GM10248 (cell line): ENCODE results near the gene ACOT7.
"Not testable (repeated sequence)": the region's sequence is repeated elsewhere in the genome, so short reads cannot be mapped to it uniquely, and the experiment has no call there.

Experiments used
- CTCF ChIA-PET: fragments of 300-600 bp; sonication (Branson Sonifier 250); formaldehyde crosslinking; extraction: SDS; loops from one replicate; lab custom pipeline; 2021; ENCODE audit warnings: antibody characterized with exemption; lab: Yijun Ruan, JAX
- POLR2A ChIA-PET: fragments of 350-650 bp; sonication (Branson Sonifier 250); formaldehyde crosslinking; extraction: SDS; loops from one replicate; lab custom pipeline; 2020; ENCODE audit warnings: antibody characterized with exemption; lab: Yijun Ruan, JAX
- DNase-seq: peaks from one replicate; pipeline ENCODE4 v3.0.0; 2012; ENCODE audit errors: extremely low spot score
- TF ChIP-seq, protein P1 (sequence below): IDR thresholded peaks from 2 replicates; pipeline ENCODE4 v1.5.1; 2012; ENCODE audit warnings: mild to moderate bottlenecking, low read depth; ENCODE audit errors: extremely low read depth, missing control alignments, control extremely low read depth

The ACOT7 gene

DNA sequence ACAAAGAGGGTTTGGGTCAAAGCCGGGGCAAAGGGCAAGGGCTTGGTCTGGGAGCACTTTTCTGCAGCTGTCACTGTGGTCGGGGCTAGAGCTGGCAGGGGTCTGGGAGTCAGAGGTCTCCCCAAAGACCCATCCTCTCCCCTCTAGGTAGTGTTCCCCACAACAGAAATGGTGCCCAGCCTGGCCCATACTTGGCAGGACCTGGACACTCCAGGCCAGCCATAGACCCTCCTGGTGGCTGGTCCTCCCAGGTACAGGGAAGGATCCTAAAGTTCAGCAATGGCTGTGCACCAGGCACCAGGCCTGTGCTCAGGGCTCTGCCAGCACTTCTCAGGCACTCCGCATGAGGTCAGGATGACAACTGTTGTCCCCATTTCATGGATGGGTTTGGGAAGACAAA is 42.0 kb upstream of the ACOT7 start:
- CTCF ChIA-PET = interaction anchor here (3.2 to 11.2 kb wide), 3 partner anchors 14 to 87 kb away, joined by 12 to 94 read pairs (median 26); partner anchors contain the start of gene HES2
- TF ChIP-seq, protein P1, sequence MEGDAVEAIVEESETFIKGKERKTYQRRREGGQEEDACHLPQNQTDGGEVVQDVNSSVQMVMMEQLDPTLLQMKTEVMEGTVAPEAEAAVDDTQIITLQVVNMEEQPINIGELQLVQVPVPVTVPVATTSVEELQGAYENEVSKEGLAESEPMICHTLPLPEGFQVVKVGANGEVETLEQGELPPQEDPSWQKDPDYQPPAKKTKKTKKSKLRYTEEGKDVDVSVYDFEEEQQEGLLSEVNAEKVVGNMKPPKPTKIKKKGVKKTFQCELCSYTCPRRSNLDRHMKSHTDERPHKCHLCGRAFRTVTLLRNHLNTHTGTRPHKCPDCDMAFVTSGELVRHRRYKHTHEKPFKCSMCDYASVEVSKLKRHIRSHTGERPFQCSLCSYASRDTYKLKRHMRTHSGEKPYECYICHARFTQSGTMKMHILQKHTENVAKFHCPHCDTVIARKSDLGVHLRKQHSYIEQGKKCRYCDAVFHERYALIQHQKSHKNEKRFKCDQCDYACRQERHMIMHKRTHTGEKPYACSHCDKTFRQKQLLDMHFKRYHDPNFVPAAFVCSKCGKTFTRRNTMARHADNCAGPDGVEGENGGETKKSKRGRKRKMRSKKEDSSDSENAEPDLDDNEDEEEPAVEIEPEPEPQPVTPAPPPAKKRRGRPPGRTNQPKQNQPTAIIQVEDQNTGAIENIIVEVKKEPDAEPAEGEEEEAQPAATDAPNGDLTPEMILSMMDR = no peak
- DNase-seq = no peak
- POLR2A ChIA-PET = no interaction called here

DNA sequence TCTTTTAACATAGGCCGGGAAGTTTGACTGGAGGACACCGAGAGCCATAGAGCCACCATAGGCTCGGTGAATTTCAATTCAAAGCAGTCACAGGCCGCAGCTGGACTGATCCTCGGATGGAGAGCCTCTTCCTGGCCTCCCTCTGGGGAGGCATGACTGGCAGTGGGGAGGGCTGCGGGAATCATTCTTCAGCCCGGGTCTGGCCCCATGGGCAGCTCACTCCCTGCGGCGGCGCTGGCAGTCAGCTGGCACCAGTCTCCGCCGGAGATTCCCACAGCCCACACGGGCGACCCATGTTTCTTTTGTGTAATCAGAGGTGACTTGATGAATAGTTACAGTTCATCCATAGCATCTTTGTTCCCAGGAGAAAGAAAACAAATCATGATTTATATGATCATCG is 41.6 kb upstream of the ACOT7 start:
- ChIA-PET POLR2A (no interaction called here), CTCF (interaction anchor here (3.2 to 11.2 kb wide), 2 partner anchors 14 to 33 kb away, joined by 12 to 94 read pairs; partner anchors contain the start of gene HES2)
- TF ChIP-seq, protein P1 = no peak
- no peak for DNase-seq

DNA sequence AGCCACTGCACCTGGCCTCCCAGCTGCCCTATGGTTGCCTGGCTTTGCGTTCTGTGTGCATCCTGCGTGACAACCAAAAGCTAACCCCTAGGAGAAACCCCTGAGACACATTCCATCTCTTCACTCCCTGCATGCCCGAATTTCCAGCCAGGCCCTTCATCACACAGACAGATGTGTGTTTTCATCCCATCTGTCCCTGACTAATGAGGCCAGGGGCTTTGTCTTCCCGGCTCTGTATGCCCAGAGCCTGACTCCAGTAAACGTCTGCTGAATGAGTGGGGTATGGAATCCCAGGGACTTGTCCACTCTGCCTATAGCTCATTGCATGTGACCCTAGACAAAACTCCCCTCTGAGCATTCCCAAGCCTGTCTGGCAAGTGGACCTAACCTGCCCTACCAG is 40.6 kb upstream of the ACOT7 start:
- TF ChIP-seq, protein P1 = no peak
- ChIA-PET POLR2A (no interaction called here), CTCF (interaction anchor here (11.2 kb wide), 1 partner anchor 13 kb away, joined by 94 read pairs; the partner anchor contains the start of gene HES2)
- no peak for DNase-seq

DNA sequence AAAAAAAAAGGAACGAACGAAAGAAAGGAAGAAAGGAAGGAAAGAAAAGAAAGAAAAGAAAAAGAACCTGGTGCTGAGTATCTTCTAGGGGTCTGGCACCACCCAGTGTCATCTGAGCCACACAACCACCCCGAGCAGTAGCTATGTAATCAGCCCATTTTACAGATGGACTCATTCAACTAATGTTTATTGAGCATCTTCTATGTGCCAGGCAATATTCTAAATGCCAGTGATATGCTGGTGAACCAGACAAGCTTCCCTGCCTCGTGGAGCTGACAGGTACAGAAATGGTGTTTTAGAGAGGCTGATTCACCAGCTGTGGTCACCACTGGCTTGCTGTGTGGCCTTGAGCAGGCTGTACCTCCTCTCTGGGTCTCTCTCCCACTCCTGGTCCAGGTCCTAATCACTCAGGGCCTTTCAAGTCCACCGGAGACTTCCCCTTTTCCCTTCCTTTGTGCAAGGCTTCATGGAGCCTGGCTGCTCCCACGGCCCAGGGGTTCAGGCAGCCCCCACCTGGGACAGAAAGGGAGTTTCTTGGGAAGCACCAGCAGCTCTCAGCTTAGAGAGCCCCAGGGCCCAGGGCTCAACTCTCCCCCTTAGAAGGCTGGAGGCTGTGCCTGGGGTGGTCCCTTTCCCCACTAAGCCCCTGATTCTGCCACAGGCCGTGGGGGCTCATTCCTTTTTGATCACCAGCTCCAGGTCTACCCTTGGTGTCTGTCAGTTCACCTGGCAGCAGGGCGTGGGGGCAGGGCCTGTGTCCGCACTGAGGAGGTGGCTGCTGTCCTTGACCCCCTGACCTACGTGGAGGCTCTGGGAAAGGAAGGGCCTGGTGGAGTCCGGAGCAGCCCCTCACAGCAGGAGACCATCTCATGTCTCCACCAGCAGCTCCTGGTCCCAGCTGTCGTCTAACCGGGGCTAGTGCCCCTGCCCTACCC is 38.3 kb upstream of the ACOT7 start:
- POLR2A ChIA-PET, DNase-seq: not testable (repeated sequence)
- CTCF ChIA-PET = interaction anchor here (1.3 to 11.2 kb wide), 3 partner anchors 11 to 33 kb away, joined by 3 to 94 read pairs (median 6); partner anchors contain the start of gene HES2

- DNase-seq, POLR2A ChIA-PET: not testable (repeated sequence)
- CTCF ChIA-PET = interaction anchor here (1.0 kb wide), 1 partner anchor 8 kb away, joined by 8 read pairs; no protein-coding TSS in a partner anchor
Observed at GRCh38 chr1:6429660-6430411, 36.3 kb upstream of the ACOT7 start.

DNA sequence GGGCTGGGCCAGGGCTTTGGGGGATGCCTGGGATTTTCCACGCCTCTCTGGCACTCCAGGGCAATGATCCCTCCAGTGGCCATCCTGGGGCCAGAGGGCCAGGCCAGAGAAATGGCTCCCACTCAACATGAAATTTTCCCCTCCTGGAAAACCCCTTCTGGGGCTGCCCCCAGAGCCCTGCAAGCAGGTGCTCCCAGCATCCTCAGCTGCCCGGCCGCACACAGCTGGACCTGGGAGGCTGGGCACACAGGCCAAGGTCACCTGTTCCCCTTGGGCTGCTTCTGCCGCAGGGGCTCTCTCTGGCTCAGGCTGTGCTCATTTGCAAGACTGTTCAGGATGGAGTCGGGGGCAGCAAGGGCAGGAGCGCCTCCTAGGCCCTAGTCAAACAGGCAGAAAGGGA is 34.9 kb upstream of the ACOT7 start:
- POLR2A ChIA-PET, DNase-seq: not testable (repeated sequence)
- CTCF ChIA-PET = interaction anchor here (1.8 kb wide), 1 partner anchor 9 kb away, joined by 12 read pairs; no protein-coding TSS in a partner anchor

DNA sequence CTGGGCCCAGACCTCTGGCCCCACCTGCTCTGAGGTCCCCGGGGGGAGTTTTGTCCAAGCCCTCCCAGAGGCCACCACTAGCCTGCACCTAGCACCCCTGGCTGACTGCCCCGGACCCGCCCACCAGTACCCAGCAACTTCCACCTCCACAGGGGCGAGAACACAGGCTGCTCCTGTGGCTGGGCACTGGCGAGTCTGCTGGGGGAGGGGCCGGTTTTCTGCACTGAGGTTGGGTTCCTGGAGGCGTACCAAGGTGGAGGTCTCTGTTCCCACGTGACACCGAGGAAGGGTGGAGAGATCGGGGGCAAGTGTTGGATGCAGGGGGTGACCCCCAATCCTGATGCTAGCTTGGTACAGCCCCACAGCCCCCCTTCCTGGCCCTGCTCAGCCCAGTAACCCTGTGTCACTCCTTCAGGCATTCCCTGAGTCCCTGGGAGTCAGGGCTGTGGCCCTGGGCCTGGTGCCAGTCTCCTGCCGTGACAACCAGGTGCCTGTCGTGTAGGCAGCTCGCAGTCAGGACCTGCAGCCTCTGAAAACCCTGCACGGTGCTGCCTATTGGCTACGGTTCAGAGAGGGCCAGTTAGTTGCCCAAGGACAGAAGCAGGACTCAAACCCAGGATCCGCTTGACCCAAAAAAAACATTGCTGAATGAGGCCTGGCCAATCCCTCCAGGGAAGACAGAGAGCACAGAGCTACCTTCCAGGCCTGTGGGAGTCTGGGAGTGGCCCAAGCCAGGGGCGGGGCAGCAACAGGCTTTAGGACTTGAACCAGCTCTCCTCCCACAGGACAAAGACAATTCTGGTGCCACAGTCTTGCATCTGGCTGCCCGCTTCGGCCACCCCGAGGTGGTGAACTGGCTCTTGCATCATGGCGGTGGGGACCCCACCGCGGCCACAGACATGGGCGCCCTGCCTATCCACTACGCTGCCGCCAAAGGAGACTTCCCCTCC is 34.1 kb upstream of the ACOT7 start:
- POLR2A ChIA-PET = no interaction called here
- TF ChIP-seq, protein P1 = no peak
- DNase-seq = no peak
- CTCF ChIA-PET = interaction anchor here (1.7 to 1.8 kb wide), 2 partner anchors 10 kb away, joined by 12 to 14 read pairs; no protein-coding TSS in a partner anchor
